ENCODE results near the gene STPG4. TPM values are rescaled to one million over a fixed set of nuclear protein-coding genes. Genes with fewer than 3 reads are reported as not detected.

Gene STPG4
- polyA plus RNA-seq, 3 donors: 0.17 to 0.37 TPM; not detected in 1

DNA sequence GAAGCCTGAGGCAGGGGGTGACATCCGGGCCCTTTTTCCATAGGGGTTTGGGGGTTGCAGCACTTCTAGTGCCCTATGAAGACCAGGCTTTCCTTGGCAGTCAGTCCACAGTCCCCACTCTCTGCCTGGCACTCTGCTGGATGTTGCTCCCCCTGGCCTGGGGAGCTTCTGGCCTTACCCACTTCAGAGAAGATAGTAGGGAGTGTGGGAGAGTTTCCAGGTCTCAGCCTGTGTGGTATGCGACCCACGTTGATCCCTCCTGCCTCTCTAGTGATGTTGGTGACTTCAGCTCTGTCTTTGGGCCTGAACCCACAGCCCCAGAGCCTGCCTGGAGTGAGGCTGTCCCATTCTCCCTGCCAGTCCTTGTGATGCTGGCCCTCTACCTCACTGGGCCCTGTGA is 105.6 kb downstream of the STPG4 start:
- no peak for DNase-seq (ENCODE audit: extremely low read depth in 1 of 11, low read depth in 9 of 11, low spot score in 4 of 11)

DNA sequence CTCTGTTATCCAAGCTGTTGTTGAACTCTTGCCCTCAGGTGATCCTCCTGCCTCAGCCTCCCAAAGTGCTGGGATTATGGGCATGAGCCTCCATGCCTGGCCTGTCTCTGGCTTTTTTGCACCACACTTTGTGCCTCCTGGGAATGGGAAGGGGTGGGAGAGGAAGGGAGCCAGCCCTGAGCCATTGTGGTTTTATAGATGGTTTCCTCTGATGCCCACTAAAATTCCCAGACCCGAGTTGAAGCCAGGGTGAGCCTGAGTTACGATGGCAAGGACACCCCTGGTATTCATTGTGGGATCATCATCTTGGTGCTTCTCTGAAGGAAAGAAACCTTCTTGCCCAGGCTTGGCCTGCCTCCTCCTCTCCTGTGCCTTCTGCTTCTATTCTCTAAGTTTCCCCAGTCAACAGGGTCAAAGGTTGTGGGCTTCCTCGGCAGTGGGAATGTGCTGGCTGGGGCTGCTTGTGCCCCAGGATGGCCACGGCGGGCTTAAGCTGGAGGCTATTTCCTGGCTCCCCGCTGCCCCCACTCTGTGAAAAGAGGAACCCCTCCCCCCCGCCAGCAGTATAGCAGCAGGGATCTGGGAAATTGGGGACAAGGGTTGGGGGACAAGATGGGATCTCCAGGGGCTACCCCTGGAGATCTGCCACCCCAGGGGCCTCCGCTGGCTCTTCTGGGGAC is 106.2 kb downstream of the STPG4 start:
- no peak for DNase-seq (ENCODE audit: extremely low read depth in 1 of 11, low read depth in 9 of 11, low spot score in 4 of 11)

DNA sequence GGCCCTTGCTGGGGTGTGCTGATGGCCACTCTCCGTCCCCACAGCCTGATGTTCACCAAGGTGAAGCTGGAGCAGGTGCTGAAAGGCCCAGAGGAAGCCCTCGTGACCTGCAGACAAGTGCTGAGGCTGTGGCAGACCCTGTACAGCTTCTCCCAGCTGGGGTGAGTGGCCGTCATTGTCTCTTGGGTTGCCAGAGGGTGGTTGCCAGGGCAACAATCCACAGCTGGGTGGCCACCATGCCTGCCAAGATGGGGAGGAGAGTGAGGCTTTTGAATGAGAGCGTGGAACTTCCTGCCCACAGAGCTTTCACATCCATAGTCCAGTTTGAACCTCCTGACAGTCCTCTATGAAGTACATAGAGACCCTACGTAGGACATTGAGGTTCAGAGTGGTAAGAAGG is 108.8 kb downstream of the STPG4 start:
- no peak for DNase-seq (ENCODE audit: extremely low read depth in 1 of 11, low read depth in 9 of 11, low spot score in 4 of 11)

DNA sequence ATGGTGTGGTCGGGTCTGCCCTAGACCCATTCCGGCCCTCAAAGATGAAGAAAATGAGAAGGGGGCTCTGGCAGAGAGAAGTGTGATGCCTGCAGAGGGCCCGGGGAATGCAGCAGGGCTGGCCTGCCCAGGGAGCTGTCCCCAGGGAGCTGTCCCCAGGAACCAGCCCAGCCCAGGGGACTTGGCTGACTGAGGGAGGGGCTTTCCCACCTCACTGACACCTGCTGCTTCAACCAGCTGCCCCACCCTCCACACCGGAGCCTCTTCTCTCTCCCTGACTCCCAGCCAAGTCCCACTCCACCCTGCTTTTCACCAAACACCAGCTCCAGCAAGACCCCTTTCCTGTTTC is 111.2 kb downstream of the STPG4 start:
- DNase-seq (ENCODE audit: extremely low read depth in 1 of 11, low read depth in 9 of 11, low spot score in 4 of 11): no peak

DNA sequence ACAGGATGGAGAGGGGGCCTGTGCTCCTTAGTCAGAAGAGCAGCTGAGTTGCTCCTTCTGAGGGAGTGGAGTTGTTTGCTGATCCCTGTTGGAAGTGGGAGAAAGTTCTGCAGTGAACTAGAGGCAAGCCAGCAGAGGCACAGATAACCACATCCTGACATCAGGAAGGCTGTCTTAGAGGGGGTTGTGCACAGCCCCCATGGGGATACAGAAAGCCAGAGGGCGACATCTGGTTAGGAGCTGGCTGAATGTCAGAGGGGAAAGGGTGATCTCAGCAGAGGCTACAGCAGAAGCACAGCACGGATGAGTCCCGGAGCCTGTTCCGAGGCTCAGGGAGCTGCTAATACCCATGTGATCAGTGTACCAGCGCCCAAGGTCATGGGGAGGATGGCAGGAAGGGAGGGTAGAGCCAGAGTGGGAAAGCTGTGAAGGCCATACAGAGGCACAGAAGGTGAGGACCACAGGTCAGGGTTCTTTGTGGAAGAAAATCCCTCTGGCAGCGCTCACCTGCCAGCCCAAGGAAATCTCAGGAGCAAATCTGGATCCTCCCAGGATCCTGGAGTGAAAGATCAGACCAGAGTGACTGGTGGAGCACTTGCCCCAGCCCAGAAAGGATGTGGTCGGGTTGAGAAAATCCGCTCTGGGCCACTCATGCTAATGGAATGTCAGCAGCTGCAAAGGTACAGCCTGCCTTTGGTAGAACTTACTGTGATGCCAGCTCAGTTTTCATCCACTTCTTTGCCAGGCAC is 111.8 kb downstream of the STPG4 start:
- DNase-seq (ENCODE audit: extremely low read depth in 1 of 11, low read depth in 9 of 11, low spot score in 4 of 11): no peak

DNA sequence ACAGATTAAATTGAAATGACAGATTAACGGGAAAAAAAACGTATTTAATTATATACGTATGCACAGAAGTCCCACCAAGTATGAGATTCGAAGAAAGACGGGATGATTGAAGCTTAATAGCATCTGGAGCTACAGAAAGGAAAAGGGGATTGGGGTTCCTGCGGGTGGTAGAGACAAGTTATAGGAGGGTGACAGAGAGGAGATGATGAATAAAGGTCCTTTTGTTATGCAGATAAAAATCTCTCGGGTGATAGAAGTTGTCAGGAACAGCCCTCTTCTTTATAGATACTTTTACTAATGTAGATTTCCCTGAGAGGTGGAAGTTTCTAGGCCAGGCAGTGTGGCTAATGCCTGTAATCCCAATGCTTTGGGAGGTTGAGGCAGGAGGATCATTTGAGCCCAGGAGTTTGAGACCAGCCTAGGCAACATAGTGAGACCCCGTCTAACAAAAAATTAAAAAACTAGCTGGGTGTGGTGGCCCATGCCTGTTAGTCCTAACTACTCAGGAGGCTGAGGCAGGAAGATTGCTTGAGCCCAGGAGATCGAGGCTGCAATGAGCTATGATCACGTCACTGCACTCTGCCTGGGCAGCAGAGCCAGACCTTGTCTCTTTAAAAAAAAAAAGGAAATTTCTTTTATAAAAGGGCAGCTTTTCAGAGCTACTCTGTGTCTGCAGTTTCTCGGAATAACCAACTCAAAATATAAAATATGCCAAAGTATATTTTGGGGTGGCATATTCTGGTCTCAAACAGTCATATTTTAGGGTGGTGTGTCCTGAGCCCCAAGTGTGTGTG is 113.0 kb downstream of the STPG4 start:
- DNase-seq (ENCODE audit: extremely low read depth in 1 of 11, low read depth in 9 of 11, low spot score in 4 of 11): no peak

DNA sequence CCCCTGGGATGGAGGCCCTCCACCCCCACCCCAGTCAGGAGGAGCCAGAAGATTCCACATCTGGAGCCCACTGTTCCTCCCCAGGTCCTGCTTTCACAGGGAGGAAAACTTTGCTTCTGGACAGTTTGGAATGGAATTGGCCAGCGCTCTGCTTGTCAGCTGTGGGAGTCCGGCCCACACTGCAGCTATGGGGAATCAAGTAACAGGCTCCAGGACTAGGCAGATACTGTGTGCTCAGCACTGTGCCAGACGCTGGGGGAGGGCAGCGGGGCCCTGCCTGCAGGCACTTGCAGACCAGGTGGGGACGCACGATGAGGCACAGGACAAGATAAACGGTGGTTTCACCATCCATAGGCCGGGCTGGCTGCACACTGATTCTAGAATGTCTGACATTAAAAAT is 114.0 kb downstream of the STPG4 start:
- DNase-seq (ENCODE audit: extremely low read depth in 1 of 11, low read depth in 9 of 11, low spot score in 4 of 11): no peak

DNA sequence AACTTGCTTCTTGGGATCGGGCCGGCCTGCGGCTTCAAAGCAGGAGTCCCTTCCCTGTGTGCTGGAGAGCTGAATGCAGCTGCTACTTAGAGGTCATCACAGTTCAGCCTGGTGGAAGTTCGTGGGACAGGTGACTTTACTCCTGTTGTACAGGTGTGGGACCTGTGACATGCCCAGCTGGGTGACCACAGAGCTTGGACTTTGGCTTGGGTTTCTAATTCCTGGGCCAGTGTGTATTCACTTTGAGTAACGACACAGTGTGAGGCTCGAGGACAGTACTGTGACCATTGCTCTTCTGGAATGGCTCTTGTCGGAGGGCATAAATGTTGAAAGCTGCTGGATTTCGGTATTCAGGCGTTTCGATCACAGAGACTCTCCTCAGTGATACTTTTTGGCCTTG is 114.5 kb downstream of the STPG4 start:
- DNase-seq (ENCODE audit: extremely low read depth in 1 of 11, low read depth in 9 of 11, low spot score in 4 of 11): no peak

DNA sequence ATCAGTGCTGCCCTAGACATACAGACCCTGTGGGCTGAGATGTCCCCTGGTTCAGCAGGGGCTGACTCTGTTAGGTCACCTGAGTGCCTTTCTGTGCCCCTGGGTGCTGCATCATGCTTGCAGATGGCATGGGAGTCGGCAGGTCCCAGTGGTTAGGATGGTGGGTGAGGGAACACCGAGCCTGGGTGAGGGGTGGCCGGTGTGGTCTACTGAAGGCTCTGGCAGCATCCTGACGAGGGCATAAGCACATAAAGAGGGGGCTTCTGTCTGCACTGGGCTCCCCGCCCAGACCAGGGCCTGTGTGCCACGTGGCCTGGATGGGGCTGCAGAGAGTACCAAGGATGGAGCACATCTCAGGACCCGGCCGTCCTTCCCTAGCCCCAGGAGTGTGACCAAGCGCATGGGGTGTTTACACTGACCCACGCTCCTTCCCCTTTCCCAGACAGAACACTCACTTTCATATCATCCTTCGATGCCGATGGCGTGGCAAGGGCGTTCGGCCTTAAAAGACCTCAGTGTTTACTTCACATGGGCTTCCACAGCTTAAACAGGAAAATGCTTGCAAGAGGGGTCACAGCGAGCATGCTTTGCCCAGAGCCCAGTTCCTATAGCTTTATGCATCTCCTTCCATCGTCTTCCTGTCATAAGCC is 115.1 kb downstream of the STPG4 start:
- no peak for DNase-seq (ENCODE audit: extremely low read depth in 1 of 11, low read depth in 9 of 11, low spot score in 4 of 11)

DNA sequence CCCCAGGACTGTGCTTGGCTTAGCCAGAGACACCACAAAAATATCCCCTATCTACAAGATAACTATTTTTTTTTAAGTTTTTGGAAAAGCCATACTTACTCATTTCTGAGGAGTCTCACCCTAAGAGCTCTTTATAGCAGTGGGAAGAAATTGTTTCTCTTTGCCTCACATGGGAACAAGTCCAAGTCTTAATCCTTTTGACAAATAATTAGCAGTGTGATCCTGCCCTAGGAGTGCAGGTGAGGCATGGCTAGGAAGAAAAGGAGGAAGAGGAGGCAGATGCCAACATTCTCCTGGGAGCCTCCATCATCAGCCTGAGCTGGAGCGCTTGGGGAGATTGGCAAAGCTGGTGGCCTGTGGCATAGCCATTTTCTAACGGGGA is 115.6 kb downstream of the STPG4 start:
- no peak for DNase-seq (ENCODE audit: extremely low read depth in 1 of 11, low read depth in 9 of 11, low spot score in 4 of 11)

DNA sequence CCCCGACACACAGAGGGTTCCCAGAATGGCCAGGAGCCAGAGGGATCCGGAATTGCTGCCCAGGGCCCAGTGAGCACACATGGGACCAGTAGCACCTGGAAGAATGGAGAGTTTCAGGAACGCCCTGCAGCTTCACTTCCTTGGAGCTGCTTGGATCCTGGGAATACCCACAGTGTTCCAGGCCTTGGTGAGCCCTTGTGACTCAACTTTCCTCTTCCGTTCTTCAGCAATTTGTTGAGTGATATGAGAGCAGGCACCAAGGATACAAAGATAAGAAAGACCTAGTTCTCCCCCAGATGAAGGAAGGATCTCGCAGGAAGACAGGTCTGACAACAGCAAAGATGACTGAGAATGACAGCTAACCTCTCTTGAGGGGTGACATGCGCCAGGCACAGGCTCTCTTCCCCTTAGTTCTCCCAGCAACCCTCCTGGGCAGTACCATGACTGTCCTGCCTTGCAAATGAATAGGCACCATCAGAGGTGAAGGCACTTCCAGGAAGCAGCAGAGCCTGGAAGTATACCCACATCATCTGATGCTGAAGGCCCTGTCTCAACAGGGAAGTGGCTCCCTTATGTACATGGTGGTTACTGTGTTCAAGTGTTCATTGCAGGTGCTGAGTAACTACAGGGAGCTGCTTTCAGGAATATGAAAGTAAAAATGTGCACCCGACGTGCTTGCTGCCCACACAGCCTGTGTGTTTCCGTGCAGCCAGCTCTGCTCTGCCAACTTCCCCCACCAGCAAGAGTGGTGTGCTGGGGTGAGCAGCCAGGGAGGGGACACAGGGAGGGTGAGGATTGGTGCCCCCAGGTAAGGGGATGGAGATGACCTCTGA is 116.2 kb downstream of the STPG4 start:
- DNase-seq (ENCODE audit: extremely low read depth in 1 of 11, low read depth in 9 of 11, low spot score in 4 of 11): no peak

DNA sequence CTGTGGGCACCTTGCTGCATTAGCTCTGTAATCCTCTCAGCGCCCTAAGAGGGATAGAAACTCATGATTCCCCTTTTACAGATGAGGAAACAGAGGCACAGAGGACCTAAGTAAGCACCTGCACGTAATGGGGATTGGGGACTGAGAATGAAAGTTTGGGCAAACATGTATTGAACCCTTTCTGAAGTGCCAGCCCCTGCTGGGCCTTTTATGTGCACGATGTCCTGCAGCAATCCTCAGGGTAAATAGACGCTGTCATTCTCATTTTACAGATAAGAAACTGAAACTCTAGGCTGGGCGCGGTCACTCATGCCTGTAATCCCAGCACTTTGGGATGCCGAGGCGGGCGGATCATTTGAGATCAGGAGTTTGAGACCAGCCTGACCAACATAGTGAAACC is 117.4 kb downstream of the STPG4 start:
- DNase-seq (ENCODE audit: extremely low read depth in 1 of 11, low read depth in 9 of 11, low spot score in 4 of 11): no peak

Other genes starting within 250 kb of the STPG4 start
- 10 to 100 TPM; 86.1 to 94.0 (median 90.8) TPM for gene MCFD2, start 239.5 kb downstream of the STPG4 start, polyA plus RNA-seq (ENCODE audit: insufficient read length in 3 of 3)
- 10 to 100 TPM; 10.6 to 12.8 (median 10.8) TPM for gene TTC7A, start 214.1 kb downstream of the STPG4 start, polyA plus RNA-seq (ENCODE audit: insufficient read length in 3 of 3)
- gene CALM2, start 21.2 kb upstream of the STPG4 start, polyA plus RNA-seq (ENCODE audit: insufficient read length in 3 of 3): 1,000 to 10,000 TPM in 2 of 3 donors, 100 to 1,000 TPM in 1; 813 to 1,187 (median 1,023) TPM
- gene EPCAM, start 214.0 kb upstream of the STPG4 start, polyA plus RNA-seq (ENCODE audit: insufficient read length in 3 of 3): 100 to 1,000 TPM; 358 to 429 (median 412) TPM
- 10 to 100 TPM; 65.7 to 88.7 (median 76.0) TPM for gene MSH2, start 247.8 kb upstream of the STPG4 start, polyA plus RNA-seq (ENCODE audit: insufficient read length in 3 of 3)

Measured in renal cortex interstitium (tissue), 11 donors.